DMS153 treated with DMSO at 0.1 percent for 48 hours (cell line): ENCODE measurements around the gene ZSCAN5A.
"Not testable (repeated sequence)": the region's sequence is repeated elsewhere in the genome, so short reads cannot be mapped to it uniquely, and the experiment has no call there.

Source experiments
- DNase-seq: peaks from one replicate; lab custom pipeline; 2025; ENCODE audit not compliant: unreplicated experiment; lab: John Stamatoyannopoulos, UW

Gene ZSCAN5A

DNA sequence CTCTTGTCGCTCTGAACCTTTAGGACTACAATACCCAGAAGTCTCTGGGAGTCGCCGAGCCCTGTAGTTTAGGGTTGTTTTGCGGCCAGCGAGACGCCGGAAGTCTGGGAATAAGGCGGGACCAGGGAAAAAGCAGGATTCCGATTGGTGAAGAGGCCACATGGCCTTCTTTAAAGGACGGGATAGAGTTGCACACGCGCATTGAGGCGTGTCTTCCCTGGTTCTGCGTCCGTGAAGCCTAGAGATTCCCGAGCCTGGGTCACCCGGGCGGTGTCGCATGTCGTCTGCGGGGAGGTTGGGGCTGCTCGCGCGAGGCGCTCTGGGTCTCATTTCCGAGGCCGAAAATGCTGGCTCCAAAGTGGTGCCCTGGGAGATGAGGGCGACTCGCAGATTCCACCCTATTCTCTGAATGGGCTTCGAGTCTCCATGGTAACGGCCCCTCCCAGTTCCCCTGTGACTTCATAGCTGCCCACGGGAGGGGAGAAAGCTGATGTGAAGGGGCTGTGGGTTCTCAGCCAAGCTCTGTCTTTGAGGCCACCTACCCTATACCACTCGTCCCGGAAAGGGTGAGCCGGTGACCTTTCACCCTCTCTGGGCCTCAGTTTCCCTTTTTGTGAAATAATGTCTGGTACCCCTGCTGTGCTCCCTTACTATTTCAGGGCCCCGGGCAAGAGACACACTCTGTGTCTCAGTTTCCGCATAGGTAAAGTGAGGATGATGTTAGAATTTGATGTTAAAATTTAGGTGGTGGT lies 614 bp upstream of the ZSCAN5A start:
- DNase-seq: no peak

GRCh38 chr19:56314018-56314380 lies 640 bp downstream of the ZSCAN5A start:
- no peak for DNase-seq

DNA sequence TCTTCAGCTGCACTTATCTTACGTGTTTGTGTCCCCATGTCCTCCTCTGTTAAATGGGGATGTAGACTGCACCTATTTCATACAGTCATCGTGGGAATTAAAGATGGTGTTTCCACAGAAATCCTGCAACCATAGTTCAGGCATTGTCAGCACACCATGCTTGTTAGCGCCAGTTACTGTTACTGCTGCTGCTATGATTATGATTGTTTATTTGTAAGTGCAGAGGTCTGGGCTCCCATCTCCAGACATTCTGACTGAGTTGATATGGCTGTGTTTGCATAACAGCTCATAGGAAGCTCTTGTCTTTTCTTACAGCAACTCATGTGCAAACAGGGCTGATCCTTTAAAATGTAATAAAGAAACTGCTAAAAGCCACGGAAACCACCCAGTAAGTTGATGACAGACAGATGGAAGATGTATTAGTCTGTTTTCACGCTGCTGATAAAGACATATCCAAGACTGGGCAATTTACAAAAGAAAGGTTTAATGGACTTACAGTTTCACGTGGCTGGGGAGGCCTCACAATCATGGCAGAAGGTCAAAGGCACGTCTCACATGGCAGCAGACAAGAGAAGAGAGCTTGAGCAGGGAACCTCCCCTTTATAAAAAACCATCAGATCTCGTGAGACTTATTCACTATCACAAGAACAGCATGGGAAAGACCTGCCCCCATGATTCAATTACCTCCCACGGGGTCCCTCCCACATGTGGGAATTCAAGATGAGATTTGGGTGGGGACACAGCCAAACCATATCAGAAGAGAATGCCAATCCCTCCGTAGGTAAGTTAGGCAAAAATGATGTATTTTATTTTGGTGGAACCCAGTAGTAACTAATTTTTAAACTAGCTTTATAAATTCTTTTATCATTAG lies 1.6 kb downstream of the ZSCAN5A start:
- no peak for DNase-seq

GRCh38 chr19:56312342-56312741 lies 2.3 kb downstream of the ZSCAN5A start:
- no peak for DNase-seq

DNA sequence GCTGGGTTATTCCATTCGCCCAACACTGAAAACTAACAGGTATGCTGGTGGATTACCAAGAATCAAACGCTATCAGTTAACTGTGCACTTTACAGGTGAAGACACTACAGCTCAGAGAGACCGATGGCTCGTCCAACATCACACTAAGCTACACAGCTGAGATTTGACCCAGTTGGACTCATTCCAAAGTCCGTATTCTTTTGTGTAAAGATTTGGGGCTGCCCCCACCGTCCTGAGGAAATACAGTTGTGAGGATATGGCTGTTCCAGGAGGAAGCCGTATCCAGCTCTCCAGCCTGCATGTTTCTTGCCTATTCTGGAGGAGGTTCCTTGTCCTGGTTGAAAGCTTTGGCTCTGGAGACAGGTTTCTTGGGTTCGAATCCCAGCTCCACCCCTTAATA lies 4.2 kb downstream of the ZSCAN5A start:
- DNase-seq: no peak

DNA sequence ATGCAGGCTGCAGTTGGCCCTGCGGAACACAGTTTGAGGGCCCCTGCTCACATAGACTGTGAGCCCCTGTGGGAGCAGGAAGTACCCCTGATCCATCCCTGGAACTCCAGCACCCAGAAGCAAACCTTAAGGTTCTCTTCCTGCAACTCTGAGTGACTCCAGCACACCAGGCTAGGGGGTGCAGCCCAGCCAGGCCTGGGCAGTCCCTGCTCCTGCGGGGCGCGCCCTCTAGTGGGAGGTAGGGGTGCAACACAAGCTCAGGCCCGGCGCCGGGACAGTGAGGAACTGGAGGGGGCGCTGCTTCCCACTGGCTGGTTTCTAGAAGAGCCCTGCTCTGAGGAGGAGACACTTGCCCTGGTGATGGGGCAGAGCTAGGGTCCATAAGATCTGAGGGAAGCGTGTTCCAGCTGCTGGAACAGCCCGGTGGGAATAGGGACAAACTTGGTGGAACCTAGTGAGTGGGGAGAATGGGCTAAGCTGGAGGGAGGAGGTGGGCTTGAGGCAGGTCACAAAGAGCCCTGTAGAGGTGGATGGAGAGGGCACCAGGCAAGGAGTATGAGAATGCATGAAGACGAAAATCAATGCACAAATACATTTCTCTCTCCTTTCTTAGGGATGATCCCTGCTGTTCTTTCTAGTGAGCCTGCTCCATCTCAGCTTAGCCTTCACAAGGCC lies 5.0 kb downstream of the ZSCAN5A start:
- no peak for DNase-seq

- no peak for DNase-seq
These were observed 5.8 kb downstream of the ZSCAN5A start for GRCh38 chr19:56308792-56309191.

GRCh38 chr19:56307062-56307461 lies 7.6 kb downstream of the ZSCAN5A start:
- DNase-seq: not testable (repeated sequence)

DNA sequence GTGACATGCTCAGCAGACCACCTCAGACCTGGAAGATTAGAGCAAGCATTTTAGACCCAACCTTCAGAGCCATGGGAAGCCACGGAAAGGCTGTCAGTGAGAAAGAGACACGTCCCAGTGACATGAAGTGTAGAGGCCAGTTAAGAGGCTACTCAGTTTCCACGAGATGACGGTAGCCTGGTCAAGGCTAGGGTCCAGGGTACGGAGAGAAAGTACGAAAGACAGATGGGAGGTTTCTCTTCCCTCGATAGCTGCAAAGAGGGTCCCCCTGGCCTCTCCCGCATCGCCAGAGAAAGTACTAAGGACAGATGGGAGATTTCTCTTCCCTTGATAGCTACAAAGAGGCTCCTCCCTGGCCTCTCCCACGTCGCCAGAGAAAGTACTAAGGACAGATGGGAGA lies 8.6 kb downstream of the ZSCAN5A start:
- DNase-seq: no peak

DNA sequence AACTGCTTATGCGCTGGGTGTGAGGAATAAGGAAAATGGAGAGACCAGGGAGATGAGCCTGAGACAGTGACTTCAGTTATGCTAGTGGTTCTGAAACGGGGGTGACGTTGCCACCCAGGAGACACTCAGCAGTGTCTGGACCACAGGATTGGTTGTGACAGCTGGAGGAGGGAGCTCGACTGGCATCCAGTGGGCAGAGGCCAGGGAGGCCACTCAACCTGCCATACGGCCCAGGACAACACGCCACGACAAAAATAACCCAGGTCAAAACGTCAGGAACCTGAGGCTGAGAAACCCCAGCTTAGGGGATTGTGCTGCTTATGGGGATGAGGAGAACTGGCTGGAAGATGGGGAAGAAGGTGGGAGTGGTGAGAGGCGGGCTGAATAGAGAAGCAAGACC lies 10.4 kb downstream of the ZSCAN5A start:
- no peak for DNase-seq

DNA sequence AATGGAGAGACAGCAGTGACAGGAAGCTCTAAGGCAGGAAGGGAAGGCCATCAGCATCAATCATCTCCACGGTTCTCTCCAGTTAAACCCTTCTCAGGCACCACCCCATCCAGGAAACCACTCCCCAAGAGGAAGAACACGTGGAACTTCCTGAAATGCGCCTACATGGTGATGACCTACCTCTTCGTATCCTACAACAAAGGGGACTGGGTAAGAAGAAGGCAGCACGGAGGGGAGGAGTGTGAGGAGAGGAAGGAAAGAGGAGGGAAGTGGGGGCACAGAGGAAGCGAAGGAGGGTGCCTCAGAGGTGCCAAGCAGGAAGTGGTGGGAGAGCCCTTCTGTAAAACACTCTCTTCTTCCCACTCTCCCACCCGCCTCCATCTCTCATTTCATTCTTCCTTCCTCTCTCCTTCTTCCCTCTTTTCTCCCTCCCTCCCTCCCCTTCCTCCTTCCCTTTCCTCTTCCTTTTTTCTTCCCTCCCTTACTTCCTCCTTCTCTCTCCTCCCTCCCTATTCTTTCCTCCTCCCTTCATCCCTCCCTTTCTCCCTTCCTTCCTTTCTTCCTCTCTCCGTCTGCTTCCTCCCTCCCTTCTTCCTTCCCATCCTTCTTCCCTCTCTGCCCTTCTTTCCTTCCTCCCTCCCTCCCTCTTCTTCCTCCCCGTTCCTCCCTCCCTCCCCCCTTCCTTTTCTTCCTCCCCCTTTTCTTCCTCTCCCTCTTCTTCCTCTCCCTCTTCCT lies 12.6 kb downstream of the ZSCAN5A start:
- no peak for DNase-seq

DNA sequence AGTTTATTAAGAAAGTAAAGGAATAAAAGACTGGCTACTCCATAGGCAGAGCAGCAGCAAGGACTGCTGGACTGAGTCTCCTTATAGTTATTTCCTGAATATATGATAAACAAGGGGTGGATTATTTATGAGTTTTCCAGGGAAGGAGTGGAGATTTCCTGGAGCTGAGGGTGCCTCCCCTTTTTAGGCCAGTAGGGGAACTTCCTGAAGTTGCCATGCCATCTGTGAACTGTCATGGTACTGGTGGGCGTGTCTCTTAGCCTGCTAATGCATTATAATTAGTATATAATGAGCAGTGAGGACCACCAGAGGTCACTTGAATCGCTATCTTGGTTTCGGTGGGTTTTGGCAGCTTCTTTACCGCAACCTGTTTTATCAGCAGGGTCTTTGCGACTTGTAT lies 13.5 kb downstream of the ZSCAN5A start:
- no peak for DNase-seq

GRCh38 chr19:56299688-56300087 lies 15.0 kb downstream of the ZSCAN5A start:
- no peak for DNase-seq

DNA sequence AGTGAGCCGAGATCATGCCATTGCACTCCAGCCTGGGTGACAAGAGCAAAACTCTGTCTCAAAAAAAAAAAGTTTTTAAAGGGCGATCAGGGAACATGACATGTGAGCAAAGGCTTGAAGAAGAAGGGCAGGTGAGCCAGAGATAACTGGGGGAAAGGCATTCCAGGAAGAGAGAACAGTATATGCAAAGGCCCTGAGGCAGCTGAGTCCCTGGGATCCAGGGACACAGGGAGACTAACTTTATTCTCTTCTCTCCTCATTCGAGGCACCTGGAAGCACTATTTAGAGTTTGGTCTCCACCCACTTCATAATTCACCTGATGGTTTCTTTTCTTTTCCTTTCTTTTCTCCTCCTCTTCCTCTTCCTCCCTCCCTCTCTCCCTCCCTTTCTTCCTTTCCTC lies 17.6 kb downstream of the ZSCAN5A start:
- no peak for DNase-seq

GRCh38 chr19:56295531-56296455 lies 18.8 kb downstream of the ZSCAN5A start:
- DNase-seq: no peak

GRCh38 chr19:56294549-56294948 lies 20.1 kb downstream of the ZSCAN5A start:
- DNase-seq: peak; percentile 52

- no peak for DNase-seq
These were observed 22.8 kb downstream of the ZSCAN5A start for GRCh38 chr19:56291867-56292266.

GRCh38 chr19:56290104-56290503 lies 24.5 kb downstream of the ZSCAN5A start:
- DNase-seq: no peak

- DNase-seq: no peak
These were observed 29.9 kb downstream of the ZSCAN5A start for GRCh38 chr19:56284746-56285145.

DNA sequence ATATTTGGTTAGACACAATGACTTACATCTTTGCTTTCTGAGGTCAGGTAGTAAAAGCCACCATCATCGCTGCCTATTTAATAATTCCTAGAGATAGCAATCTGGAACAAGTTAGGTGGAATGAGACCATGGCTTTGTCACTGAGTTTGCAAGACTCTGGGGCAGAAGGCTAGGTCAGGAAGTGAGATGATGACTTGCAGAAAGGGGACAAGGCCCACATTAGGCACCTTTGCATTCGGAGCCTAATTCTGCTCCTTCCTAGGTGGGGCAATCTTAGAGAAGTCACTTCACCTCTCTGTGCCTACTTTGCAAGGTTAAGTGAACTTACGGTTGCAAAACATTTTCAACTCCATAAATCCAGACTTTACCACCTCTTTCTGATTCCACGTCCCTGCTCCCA lies 31.8 kb downstream of the ZSCAN5A start:
- DNase-seq: no peak
